Neuron (in vitro differentiated cells): Measurements from ENCODE around the gene PARN.

ENCODE experiments used
- H2AFZ ChIP-seq: one replicate; pipeline ENCODE4 v1.6.1; 2013; ENCODE audit warnings: low read depth, mild to moderate bottlenecking, inconsistent platforms, low read length, moderate library complexity
- H3K27me3 ChIP-seq: one replicate; pipeline ENCODE4 v1.6.1; 2013; ENCODE audit warnings: low read length; ENCODE audit not compliant: insufficient read depth
- H3K36me3 ChIP-seq: one replicate; pipeline ENCODE4 v1.6.1; 2013; ENCODE audit warnings: low read length; ENCODE audit not compliant: insufficient read depth
- H3K4me1 ChIP-seq: one replicate; pipeline ENCODE4 v1.6.1; 2013; ENCODE audit warnings: low read length; ENCODE audit not compliant: insufficient read depth
- H3K4me3 ChIP-seq: 2 replicates; pipeline ENCODE4 v1.5.1; 2013; ENCODE audit warnings: mild to moderate bottlenecking, low read length, moderate library complexity
- H3K9me3 ChIP-seq: one replicate; pipeline ENCODE4 v1.6.1; 2013; ENCODE audit warnings: low read length

The PARN gene

GRCh38 chr16:14525596-14525995, 104.5 kb downstream of the PARN start:
- H3K27me3 ChIP-seq: no peaks in the 10 kb centered on the region
- no peaks in the 10 kb centered on the region for H3K4me1 ChIP-seq
- no peaks in the 10 kb centered on the region for H3K36me3 ChIP-seq
- no peaks in the 10 kb centered on the region for H3K9me3 ChIP-seq
- H3K4me3 ChIP-seq: no peak overlapping the region
- no peak overlapping the region for H2AFZ ChIP-seq

GRCh38 chr16:14524979-14525378, 105.1 kb downstream of the PARN start:
- Histone ChIP-seq H3K9me3 (no peaks in the 10 kb centered on the region), H2AFZ (no peak overlapping the region), H3K4me3 (no peak overlapping the region), H3K4me1 (no peaks in the 10 kb centered on the region), H3K36me3 (no peaks in the 10 kb centered on the region), H3K27me3 (no peaks in the 10 kb centered on the region)

- Histone ChIP-seq H3K4me3 (no peak overlapping the region), H3K9me3 (no peaks in the 10 kb centered on the region), H3K36me3 (no peaks in the 10 kb centered on the region), H3K4me1 (no peaks in the 10 kb centered on the region), H2AFZ (no peak overlapping the region), H3K27me3 (no peaks in the 10 kb centered on the region)
Observed at GRCh38 chr16:14523632-14524031, 106.4 kb downstream of the PARN start.

GRCh38 chr16:14522671-14523070, 107.4 kb downstream of the PARN start:
- no peak overlapping the region for H2AFZ ChIP-seq

GRCh38 chr16:14520753-14521152, 109.3 kb downstream of the PARN start:
- Histone ChIP-seq H2AFZ (no peak overlapping the region), H3K27me3 (no peaks in the 10 kb centered on the region), H3K4me1 (no peaks in the 10 kb centered on the region), H3K9me3 (no peaks in the 10 kb centered on the region), H3K4me3 (no peak overlapping the region), H3K36me3 (no peaks in the 10 kb centered on the region)

More at GRCh38 chr16:14522671-14523070, 107.4 kb downstream of the PARN start:
- H3K27me3 ChIP-seq: no peaks in the 10 kb centered on the region
- H3K36me3 ChIP-seq: no peaks in the 10 kb centered on the region
- H3K4me1 ChIP-seq: no peaks in the 10 kb centered on the region
- H3K4me3 ChIP-seq: no peak overlapping the region
- no peaks in the 10 kb centered on the region for H3K9me3 ChIP-seq

- no peaks in the 10 kb centered on the region for H3K4me1 ChIP-seq
Observed at GRCh38 chr16:14514967-14515366, 115.1 kb downstream of the PARN start.

GRCh38 chr16:14513389-14514107, 116.5 kb downstream of the PARN start:
- no peaks in the 10 kb centered on the region for H3K9me3 ChIP-seq
- no peaks in the 10 kb centered on the region for H3K36me3 ChIP-seq
- no peak overlapping the region for H2AFZ ChIP-seq
- H3K4me3 ChIP-seq: no peak overlapping the region
- H3K27me3 ChIP-seq: no peaks in the 10 kb centered on the region
- H3K4me1 ChIP-seq: no peaks in the 10 kb centered on the region

More at GRCh38 chr16:14514967-14515366, 115.1 kb downstream of the PARN start:
- no peaks in the 10 kb centered on the region for H3K9me3 ChIP-seq
- H3K36me3 ChIP-seq: no peaks in the 10 kb centered on the region
- no peaks in the 10 kb centered on the region for H3K27me3 ChIP-seq
- no peak overlapping the region for H3K4me3 ChIP-seq
- no peak overlapping the region for H2AFZ ChIP-seq

GRCh38 chr16:14511800-14512135, 118.3 kb downstream of the PARN start:
- H3K36me3 ChIP-seq: no peaks in the 10 kb centered on the region
- no peak overlapping the region for H3K4me3 ChIP-seq
- H3K4me1 ChIP-seq: no peaks in the 10 kb centered on the region
- no peaks in the 10 kb centered on the region for H3K9me3 ChIP-seq
- H2AFZ ChIP-seq: no peak overlapping the region
- no peaks in the 10 kb centered on the region for H3K27me3 ChIP-seq

- Histone ChIP-seq H3K36me3 (no peaks in the 10 kb centered on the region), H2AFZ (no peak overlapping the region), H3K9me3 (no peaks in the 10 kb centered on the region), H3K4me3 (no peak overlapping the region), H3K27me3 (no peaks in the 10 kb centered on the region), H3K4me1 (no peaks in the 10 kb centered on the region)
Observed at GRCh38 chr16:14510939-14511799, 118.9 kb downstream of the PARN start.

- Histone ChIP-seq H3K4me1 (no peaks in the 10 kb centered on the region), H3K4me3 (no peak overlapping the region), H3K27me3 (no peaks in the 10 kb centered on the region), H3K9me3 (no peaks in the 10 kb centered on the region), H3K36me3 (no peaks in the 10 kb centered on the region), H2AFZ (no peak overlapping the region)
Observed at GRCh38 chr16:14510581-14510938, 119.5 kb downstream of the PARN start.

- no peaks in the 10 kb centered on the region for H3K4me1 ChIP-seq
- H3K9me3 ChIP-seq: no peaks in the 10 kb centered on the region
- H3K36me3 ChIP-seq: no peaks in the 10 kb centered on the region
- H3K4me3 ChIP-seq: no peak overlapping the region
- no peak overlapping the region for H2AFZ ChIP-seq
- no peaks in the 10 kb centered on the region for H3K27me3 ChIP-seq
Observed at GRCh38 chr16:14509675-14510132, 120.4 kb downstream of the PARN start.

- H3K9me3 ChIP-seq: no peaks in the 10 kb centered on the region
- no peaks in the 10 kb centered on the region for H3K4me1 ChIP-seq
- no peak overlapping the region for H2AFZ ChIP-seq
- no peak overlapping the region for H3K4me3 ChIP-seq
- no peaks in the 10 kb centered on the region for H3K36me3 ChIP-seq
- no peaks in the 10 kb centered on the region for H3K27me3 ChIP-seq
Observed at GRCh38 chr16:14509055-14509454, 121.0 kb downstream of the PARN start.

- Histone ChIP-seq H3K27me3 (no peaks in the 10 kb centered on the region), H3K4me1 (no peaks in the 10 kb centered on the region), H2AFZ (no peak overlapping the region), H3K9me3 (no peaks in the 10 kb centered on the region), H3K36me3 (no peaks in the 10 kb centered on the region), H3K4me3 (no peak overlapping the region)
Observed at GRCh38 chr16:14505846-14506245, 124.2 kb downstream of the PARN start.
